NCI-H1092 (cell line): ENCODE data around the gene CBR4.
"Not testable (repeated sequence)": the region's sequence is repeated elsewhere in the genome, so short reads cannot be mapped to it uniquely, and the experiment has no call there.

Source experiments
- DNase-seq: peaks from one replicate; lab custom pipeline; 2025; lab: John Stamatoyannopoulos, UW

CBR4 gene

DNA sequence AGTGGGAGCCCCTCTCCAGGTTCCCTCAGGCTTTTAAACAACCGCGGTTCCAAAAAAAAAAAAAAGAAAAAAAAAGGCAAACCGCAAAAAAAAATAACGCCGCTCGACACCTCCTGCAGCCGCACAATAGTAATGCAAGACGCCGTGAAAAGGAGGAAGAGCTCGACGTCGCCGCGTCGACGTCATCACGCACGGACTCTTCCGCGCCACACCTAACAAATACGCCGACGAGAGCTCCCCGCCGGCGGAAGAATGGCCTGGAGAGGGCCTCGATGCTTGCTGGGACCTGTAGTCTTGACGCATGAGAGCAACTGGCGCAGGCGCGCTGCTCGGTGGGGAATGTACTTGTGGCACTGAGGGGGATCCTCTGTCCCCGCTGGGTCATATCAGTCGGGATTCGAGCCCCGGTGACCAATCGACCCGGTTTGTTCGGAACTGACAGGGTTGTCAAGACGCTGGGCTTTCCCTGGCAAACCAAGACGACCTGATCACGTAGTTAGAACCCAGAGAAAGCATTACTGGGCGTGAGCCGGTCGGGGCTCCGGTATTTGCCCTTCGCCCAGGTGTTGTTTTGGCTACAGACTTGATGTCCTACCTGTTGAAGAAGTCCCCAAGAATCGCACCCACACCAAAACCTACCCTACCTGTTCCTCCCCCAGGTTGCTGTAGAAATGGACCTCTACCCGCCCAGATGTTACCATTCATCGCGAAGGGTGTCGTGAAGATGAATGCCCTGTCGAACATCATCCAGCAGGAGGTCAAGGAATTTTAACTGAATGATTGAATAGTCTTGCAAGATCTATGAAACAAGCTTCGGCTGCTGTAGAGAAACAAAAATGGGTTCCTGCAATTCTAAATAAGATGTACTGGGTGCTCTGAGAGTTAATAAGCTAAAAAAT is at the start of gene CBR4:
Gene CBR4 (minus strand): TSS at position 131 of the 899 bp plus-strand sequence. CDS start 166 bp downstream, outside the sequence.
- peak; percentile 98 for DNase-seq

GRCh38 chr4:169059306-169060211 is 49.5 kb upstream of the CBR4 start:
- no peak for DNase-seq

- no peak for DNase-seq
Measured at GRCh38 chr4:169058312-169058711, 48.3 kb upstream of the CBR4 start.

- no peak for DNase-seq
Measured at GRCh38 chr4:169054879-169055278, 44.8 kb upstream of the CBR4 start.

DNA sequence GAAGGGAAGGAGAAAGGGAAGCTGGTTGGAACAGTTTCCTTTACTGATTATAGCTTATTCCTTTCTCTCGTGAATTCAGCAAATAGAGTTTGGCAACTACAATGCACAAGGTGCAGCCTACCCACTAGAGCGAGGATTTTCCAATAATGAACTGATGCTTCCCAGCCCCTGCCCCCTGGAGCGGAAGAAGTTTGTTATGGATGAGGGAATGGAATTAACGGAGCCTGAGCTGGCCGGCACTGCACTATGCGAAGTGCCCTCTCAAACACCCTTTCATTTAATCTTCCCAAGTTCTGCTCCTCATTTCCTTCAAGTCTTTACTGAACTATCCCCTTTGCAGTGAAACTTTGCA is 42.5 kb upstream of the CBR4 start:
- peak; percentile 11 for DNase-seq

- DNase-seq: peak; percentile 5
Measured at GRCh38 chr4:169051761-169052593, 41.9 kb upstream of the CBR4 start.

GRCh38 chr4:169050881-169051760 is 41.1 kb upstream of the CBR4 start:
- DNase-seq: no peak

DNA sequence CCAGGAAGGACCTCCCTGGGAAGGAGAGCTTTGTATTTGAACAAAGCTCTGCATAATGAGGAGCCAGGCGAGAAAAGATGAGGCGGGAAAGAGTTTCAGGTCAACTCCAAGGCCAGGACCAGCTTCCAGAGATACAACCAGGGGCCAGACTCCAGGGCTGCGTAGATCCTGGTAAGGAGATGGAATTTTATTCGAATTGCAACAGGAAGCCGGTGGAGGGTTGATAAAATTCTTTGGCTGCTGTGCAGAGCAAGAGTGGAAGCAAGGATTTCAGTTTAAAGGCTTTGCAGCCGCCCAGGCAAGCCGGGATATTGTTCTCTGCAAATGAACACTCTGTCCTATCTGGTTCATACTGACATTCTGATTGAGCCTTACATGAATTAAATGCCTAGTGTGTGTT is 40.2 kb upstream of the CBR4 start:
- no peak for DNase-seq

- no peak for DNase-seq
Measured at GRCh38 chr4:169048868-169049414, 38.9 kb upstream of the CBR4 start.

GRCh38 chr4:169047956-169048355 is 37.9 kb upstream of the CBR4 start:
- no peak for DNase-seq

DNA sequence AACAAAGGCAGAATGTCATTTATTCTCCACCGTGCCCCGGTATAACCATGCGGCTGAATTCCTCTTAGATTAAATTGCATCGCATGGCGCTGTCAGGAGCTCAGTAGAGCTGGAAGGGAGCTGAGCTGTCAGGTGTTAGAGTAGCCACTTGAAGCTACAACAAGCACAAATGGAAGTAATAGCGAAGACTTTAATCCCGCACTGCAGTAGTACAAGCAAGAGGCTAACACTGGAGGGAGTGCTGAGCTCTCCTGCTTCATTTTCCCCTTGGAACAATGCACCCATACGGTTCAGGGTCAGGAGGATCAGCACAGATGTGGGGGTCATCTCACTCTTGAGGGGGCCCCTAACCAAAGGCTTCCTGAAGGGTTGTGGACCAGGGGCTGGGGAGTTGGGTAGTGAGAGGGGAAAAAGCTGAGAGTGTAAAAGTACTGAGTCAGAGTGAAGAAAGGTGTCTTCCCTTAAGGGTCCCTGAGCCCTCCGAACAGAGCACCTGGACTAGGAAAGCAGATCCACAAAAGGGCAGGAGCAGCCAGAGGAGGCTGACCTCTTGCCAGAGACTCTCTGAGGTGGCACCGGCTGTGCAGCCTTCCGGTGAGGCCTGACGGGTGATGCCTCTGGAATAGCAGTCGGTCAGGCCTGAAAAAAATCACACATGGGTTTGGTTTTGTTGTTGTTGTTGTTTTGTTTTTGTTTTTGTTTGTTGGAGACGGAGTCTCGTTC is 36.0 kb upstream of the CBR4 start:
- no peak for DNase-seq

DNA sequence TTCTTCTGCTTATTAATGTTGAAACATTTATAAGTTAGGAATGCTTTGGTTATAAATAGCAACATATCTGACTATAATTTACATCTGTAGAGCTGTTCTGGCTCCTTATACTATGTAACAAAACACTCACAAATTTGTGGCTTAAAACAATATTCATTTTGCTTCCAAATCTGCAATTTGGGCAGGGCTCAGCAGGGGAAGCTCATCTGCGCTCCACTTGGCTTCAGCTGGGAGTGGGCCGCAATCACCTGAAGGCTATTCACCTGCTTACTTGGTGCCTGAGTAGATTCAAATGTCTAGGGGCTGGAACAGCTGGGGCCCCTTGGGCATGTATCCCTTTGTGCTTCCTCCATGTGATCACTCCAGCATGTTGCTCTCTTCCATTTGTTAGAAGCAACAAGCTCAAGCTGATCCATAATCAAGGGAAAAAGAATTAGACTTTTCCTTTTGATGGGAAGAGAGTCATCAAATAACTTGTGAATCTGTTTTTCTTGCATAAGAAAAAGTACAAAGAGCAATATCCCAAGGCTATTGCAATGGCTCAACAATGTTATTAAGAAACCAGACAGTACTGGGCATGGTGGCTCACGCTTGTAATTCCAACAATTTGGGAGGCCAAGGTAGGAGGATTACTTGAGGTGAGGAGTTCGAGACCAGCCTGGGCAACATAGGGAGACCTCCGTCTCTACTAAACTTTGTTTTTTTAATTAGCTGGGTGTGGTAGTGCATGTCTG is 34.8 kb upstream of the CBR4 start:
- DNase-seq: no peak

GRCh38 chr4:169042608-169043007 is 32.6 kb upstream of the CBR4 start:
- no peak for DNase-seq

- DNase-seq: no peak
Measured at GRCh38 chr4:169040559-169041261, 30.7 kb upstream of the CBR4 start.

- DNase-seq: no peak
Measured at GRCh38 chr4:169039251-169039954, 29.3 kb upstream of the CBR4 start.

DNA sequence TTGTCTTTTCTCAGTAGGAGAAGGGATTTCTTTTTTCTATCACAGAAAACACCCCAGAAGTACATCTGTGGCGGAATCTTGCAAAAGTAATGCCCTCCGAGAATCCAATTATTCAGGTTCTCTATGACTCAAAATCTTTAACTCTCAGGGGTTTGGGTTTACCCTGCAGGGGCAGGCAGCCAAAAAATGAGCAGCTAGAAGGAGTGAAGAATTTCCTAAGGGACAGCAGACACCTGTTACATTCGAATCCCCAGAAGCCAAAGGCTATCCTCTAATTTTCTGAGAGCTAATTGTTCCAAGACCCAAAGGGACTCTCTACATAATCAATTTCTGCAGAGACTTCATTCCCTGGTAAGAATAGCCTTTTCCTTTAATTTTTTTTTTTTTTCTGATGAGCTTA is 27.5 kb upstream of the CBR4 start:
- no peak for DNase-seq

DNA sequence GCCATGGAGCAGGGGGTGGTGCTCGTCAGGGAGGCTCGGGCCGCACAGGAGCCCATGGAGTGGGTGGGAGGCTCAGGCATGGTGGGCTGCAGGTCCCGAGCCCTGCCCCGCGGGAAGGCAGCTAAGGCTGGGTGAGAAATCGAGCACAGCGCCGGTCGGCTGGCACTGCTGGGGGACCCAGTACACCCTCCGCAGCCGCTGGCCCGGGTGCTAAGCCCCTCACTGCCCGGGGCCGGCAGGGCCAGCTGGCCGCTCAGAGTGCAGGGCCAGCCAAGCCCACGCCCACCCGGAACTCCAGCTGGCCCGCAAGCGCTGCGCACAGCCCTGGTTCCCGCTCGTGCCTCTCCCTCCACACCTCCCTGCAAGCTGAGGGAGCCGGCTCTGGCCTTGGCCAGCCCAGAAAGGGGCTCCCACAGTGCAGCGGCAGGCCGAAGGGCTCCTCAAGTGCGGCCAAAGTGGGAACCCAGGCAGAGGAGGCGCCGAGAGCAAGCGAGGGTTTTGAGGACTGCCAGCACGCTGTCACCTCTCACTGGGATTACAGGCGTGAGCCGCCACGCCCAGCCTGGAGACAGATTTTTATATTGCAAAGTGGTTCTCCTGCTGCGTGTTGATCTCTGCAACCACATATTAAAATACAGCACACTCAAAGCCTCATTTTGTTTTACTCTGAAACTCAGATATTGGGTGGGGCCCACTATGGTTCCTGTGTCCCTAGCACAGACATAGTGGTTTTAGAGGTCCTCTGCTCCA is 26.0 kb upstream of the CBR4 start:
- DNase-seq: not testable (repeated sequence)
